Cardiac muscle cell (in vitro differentiated cells and primary cell): ENCODE measurements around the gene PRR36. TPM values are rescaled to one million over a fixed set of nuclear protein-coding genes. Genes with fewer than 3 reads are reported as not detected.
"Not testable (repeated sequence)": the region's sequence is repeated elsewhere in the genome, so short reads cannot be mapped to it uniquely, and the experiment has no call there.

ENCODE experiments used
- DNase-seq, 2 donors: peaks; one replicate each; pipeline versions ENCODE4 v3.0.0 to v3.0.0-alpha.2; 2010 to 2017; ENCODE audit warnings: low read depth in 1 of 2, low spot score in 1 of 2
- H3K27ac ChIP-seq: fragments of 200-600 bp; sonication (generic); 2 replicates; pipeline ENCODE4 v1.5.1; 2016
- H3K27me3 ChIP-seq: fragments of 200-600 bp; sonication (generic); 2 replicates; pipeline ENCODE4 v1.6.0; 2016; ENCODE audit warnings: control low read depth
- H3K36me3 ChIP-seq: fragments of 200-600 bp; sonication (generic); 2 replicates; pipeline ENCODE4 v1.5.1; 2016; ENCODE audit warnings: control low read depth
- H3K4me1 ChIP-seq: fragments of 200-600 bp; sonication (generic); 2 replicates; pipeline ENCODE4 v1.8.1; 2017; ENCODE audit warnings: low read depth, mild to moderate bottlenecking, mixed run types
- H3K4me3 ChIP-seq: fragments of 200-600 bp; sonication (generic); 2 replicates; pipeline ENCODE4 v1.5.1; 2016; ENCODE audit warnings: mild to moderate bottlenecking
- H3K9me3 ChIP-seq: fragments of 200-600 bp; sonication (generic); 2 replicates; pipeline ENCODE4 v1.5.1; 2017; ENCODE audit warnings: low read depth, mild to moderate bottlenecking, control low read depth
- polyA plus RNA-seq: library from polyadenylated mRNA; unstranded; fragments of >200 nt; fragmentation: Nextera tagmentation; extraction: Ambion mirVana; gene quantifications from 2 replicates; pipeline ENCODE4 v1.2.1, GENCODE V29; 2016
- total RNA-seq: library from RNA; depleted of rRNA; stranded (reverse); fragments of >200 nt; gene quantifications from 2 replicates; pipeline ENCODE4 v1.2.3, GENCODE V29; 2016
- TF ChIP-seq, protein P1 (sequence below): IDR thresholded peaks from 2 replicates; pipeline ENCODE4 v1.5.1; 2012; ENCODE audit warnings: low read depth, mild to moderate bottlenecking, low read length

Gene PRR36
- total and polyA plus RNA-seq, 2 experiments from 2014 or later = 6.1 to 6.2 TPM

- Histone ChIP-seq H3K4me3 (peak overlapping the region; percentile 25), H3K9me3 (no peaks in the 10 kb centered on the region), H3K4me1 (peaks cover 12% of the 10 kb centered on the region), H3K36me3 (no peaks in the 10 kb centered on the region), H3K27me3 (peaks cover 72% of the 10 kb centered on the region), H3K27ac (no peak overlapping the region)
- peak; percentile 70 to 95 for DNase-seq
- TF ChIP-seq, protein P1, sequence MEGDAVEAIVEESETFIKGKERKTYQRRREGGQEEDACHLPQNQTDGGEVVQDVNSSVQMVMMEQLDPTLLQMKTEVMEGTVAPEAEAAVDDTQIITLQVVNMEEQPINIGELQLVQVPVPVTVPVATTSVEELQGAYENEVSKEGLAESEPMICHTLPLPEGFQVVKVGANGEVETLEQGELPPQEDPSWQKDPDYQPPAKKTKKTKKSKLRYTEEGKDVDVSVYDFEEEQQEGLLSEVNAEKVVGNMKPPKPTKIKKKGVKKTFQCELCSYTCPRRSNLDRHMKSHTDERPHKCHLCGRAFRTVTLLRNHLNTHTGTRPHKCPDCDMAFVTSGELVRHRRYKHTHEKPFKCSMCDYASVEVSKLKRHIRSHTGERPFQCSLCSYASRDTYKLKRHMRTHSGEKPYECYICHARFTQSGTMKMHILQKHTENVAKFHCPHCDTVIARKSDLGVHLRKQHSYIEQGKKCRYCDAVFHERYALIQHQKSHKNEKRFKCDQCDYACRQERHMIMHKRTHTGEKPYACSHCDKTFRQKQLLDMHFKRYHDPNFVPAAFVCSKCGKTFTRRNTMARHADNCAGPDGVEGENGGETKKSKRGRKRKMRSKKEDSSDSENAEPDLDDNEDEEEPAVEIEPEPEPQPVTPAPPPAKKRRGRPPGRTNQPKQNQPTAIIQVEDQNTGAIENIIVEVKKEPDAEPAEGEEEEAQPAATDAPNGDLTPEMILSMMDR = no peak
These were observed 11.7 kb downstream of the PRR36 start for GRCh38 chr19:7862413-7862951.

GRCh38 chr19:7861619-7862412, 12.4 kb downstream of the PRR36 start:
- no peak for DNase-seq

GRCh38 chr19:7860714-7861618, 13.2 kb downstream of the PRR36 start:
- no peak overlapping the region for H3K4me3 ChIP-seq
- H3K27me3 ChIP-seq = peaks cover 60% of the 10 kb centered on the region
- H3K4me1 ChIP-seq = peaks cover 18% of the 10 kb centered on the region
- no peak for DNase-seq
- no peaks in the 10 kb centered on the region for H3K36me3 ChIP-seq
- no peaks in the 10 kb centered on the region for H3K9me3 ChIP-seq
- no peak overlapping the region for H3K27ac ChIP-seq
- TF ChIP-seq, protein P1 = no peak

More at GRCh38 chr19:7861619-7862412, 12.4 kb downstream of the PRR36 start:
- Histone ChIP-seq H3K36me3 (no peaks in the 10 kb centered on the region), H3K27ac (no peak overlapping the region), H3K4me1 (peaks cover 16% of the 10 kb centered on the region), H3K27me3 (peaks cover 68% of the 10 kb centered on the region), H3K9me3 (no peaks in the 10 kb centered on the region), H3K4me3 (peak overlapping the region; percentile 15)
- TF ChIP-seq, protein P1 = no peak

GRCh38 chr19:7859831-7860713, 14.1 kb downstream of the PRR36 start:
- H3K4me1 ChIP-seq = peaks cover 18% of the 10 kb centered on the region
- H3K27ac ChIP-seq = no peak overlapping the region
- H3K9me3 ChIP-seq = no peaks in the 10 kb centered on the region
- no peak overlapping the region for H3K4me3 ChIP-seq
- H3K36me3 ChIP-seq = no peaks in the 10 kb centered on the region
- TF ChIP-seq, protein P1 = no peak
- H3K27me3 ChIP-seq = peaks cover 53% of the 10 kb centered on the region
- DNase-seq = no peak

GRCh38 chr19:7859087-7859486, 15.1 kb downstream of the PRR36 start:
- not testable (repeated sequence) for DNase-seq, H3K9me3 ChIP-seq, H3K36me3 ChIP-seq, H3K27ac ChIP-seq, H3K4me3 ChIP-seq
- Histone ChIP-seq H3K27me3 (peaks cover 43% of the 10 kb centered on the region), H3K4me1 (peaks cover 18% of the 10 kb centered on the region)
